Sigmoid colon (tissue), 4 donors: Measurements from ENCODE around the gene ERCC6L2.

Experiments
- EP300 ChIP-seq, 4 donors: sonication (generic); formaldehyde crosslinking; IDR thresholded peaks; one replicate each; pipeline ENCODE4 v1.6.1; 2017; ENCODE audit warnings: antibody characterized with exemption in 4 of 4
- POLR2A ChIP-seq, 2 donors: fragments of 450-650 bp; IDR thresholded peaks; one replicate each; pipeline ENCODE4 v1.6.1; 2016; ENCODE audit warnings: antibody characterized with exemption in 2 of 2, mild to moderate bottlenecking in 2 of 2, moderate library complexity in 2 of 2
- POLR2AphosphoS5 ChIP-seq, 4 donors: sonication (generic); formaldehyde crosslinking; IDR thresholded peaks; one replicate each; pipeline ENCODE4 v1.6.1; 2017; ENCODE audit warnings: antibody characterized with exemption in 4 of 4
- TF ChIP-seq, protein P1 (sequence below), 4 experiments: fragments of 450-650 bp in 3 of 4; fragments of 200-600 bp in 1 of 4; IDR thresholded peaks; one replicate each; pipeline ENCODE4 v1.5.1; 2016 to 2019; ENCODE audit warnings: antibody characterized with exemption in 4 of 4, mild to moderate bottlenecking in 3 of 4, moderate library complexity in 2 of 4

DNA sequence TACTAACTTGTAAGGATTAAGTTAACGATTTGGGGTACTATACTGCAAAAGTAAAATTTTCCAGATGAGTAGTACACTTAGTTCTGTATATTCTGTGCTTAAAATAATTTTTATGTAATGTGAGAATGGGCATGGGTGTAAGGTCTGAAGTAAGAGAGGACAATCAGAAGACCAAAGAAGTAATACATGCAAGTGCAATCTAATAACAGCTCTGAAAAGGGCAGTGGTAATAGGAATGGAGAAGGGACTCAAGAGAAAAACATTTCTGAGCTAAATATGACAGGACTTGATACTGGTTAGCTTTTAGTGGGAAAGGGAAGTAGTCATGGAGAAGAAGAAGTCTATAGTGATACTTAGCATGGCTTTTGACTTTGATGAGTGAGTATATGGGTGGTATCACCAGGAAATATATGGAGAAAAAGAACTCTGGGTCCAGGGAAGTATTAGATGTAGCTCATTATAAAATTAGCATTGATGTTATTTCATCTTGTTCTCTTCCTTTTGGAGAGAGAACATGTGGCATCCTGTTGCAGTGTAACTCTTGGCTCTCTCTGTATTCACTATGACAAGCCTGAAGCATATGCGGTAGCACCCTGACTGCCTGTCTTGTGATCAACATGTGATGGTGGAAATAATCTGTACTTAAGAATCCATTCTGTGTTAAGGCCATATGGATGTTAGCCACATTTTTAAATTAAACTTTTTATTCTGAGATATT is 60.5 kb downstream of the ERCC6L2 start:
- TF ChIP-seq, protein P1, sequence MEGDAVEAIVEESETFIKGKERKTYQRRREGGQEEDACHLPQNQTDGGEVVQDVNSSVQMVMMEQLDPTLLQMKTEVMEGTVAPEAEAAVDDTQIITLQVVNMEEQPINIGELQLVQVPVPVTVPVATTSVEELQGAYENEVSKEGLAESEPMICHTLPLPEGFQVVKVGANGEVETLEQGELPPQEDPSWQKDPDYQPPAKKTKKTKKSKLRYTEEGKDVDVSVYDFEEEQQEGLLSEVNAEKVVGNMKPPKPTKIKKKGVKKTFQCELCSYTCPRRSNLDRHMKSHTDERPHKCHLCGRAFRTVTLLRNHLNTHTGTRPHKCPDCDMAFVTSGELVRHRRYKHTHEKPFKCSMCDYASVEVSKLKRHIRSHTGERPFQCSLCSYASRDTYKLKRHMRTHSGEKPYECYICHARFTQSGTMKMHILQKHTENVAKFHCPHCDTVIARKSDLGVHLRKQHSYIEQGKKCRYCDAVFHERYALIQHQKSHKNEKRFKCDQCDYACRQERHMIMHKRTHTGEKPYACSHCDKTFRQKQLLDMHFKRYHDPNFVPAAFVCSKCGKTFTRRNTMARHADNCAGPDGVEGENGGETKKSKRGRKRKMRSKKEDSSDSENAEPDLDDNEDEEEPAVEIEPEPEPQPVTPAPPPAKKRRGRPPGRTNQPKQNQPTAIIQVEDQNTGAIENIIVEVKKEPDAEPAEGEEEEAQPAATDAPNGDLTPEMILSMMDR (IDR thresholded peaks at IDR 0.05): no peak
- TF ChIP-seq POLR2A (IDR thresholded peaks at IDR 0.05) (no peak), EP300 (IDR thresholded peaks at IDR 0.05) (no peak), POLR2AphosphoS5 (IDR thresholded peaks at IDR 0.05) (no peak)
